SU-DHL-6 (cell line): ENCODE data around the gene CTNNB1.

Experiments used
- CTCF ChIP-seq: fragments of 200-600 bp; sonication (generic); IDR thresholded peaks from one replicate; pipeline ENCODE4 v1.5.1; 2017; ENCODE audit warnings: antibody characterized with exemption, mild to moderate bottlenecking, low read length, moderate library complexity; ENCODE audit not compliant: insufficient read depth, poor library complexity, severe bottlenecking
- EZH2phosphoT487 ChIP-seq: fragments of 200-600 bp; sonication (generic), shearing (Covaris generic); conservative IDR thresholded peaks from 2 replicates; pipeline ENCODE4 v1.6.1; 2018; ENCODE audit warnings: mild to moderate bottlenecking, antibody characterized with exemption, low read length, moderate library complexity, mixed read lengths

GRCh38 chr3:41213588-41213987 is 14.3 kb downstream of the CTNNB1 start:
- no peak for TF ChIP-seq CTCF
- TF ChIP-seq EZH2phosphoT487 = no peak
